ENCODE results near the gene KRTAP13-2.

DNA sequence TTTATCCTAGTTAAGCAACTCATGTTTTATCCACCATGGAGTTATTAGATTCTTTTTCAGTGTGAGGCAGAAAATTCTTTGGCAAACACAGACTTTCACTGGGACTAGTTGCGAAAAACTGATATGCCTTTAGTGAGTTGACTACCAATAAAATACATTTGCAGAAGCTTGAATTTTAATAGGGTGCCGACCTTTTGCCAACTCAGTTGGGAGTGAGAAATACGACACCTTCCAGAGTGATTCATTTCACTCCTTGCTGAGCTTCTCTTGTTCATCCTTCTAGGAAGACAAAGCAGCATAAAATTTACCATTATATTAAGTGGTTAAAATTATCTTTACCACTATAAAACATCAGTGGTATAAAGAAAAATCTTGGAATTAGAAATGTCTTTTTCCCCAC, 22.5 kb downstream of the KRTAP13-2 start:
- TF ChIP-seq POLR2AphosphoS5 (IDR thresholded peaks at IDR 0.05): no peak
- TF ChIP-seq, protein P1, sequence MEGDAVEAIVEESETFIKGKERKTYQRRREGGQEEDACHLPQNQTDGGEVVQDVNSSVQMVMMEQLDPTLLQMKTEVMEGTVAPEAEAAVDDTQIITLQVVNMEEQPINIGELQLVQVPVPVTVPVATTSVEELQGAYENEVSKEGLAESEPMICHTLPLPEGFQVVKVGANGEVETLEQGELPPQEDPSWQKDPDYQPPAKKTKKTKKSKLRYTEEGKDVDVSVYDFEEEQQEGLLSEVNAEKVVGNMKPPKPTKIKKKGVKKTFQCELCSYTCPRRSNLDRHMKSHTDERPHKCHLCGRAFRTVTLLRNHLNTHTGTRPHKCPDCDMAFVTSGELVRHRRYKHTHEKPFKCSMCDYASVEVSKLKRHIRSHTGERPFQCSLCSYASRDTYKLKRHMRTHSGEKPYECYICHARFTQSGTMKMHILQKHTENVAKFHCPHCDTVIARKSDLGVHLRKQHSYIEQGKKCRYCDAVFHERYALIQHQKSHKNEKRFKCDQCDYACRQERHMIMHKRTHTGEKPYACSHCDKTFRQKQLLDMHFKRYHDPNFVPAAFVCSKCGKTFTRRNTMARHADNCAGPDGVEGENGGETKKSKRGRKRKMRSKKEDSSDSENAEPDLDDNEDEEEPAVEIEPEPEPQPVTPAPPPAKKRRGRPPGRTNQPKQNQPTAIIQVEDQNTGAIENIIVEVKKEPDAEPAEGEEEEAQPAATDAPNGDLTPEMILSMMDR (IDR thresholded peaks at IDR 0.05): no peak
- no peak for TF ChIP-seq EP300 (IDR thresholded peaks at IDR 0.05)
- no peak for TF ChIP-seq POLR2A (IDR thresholded peaks at IDR 0.05)
